Measurements from ENCODE around the gene COL23A1.

COL23A1 gene

DNA sequence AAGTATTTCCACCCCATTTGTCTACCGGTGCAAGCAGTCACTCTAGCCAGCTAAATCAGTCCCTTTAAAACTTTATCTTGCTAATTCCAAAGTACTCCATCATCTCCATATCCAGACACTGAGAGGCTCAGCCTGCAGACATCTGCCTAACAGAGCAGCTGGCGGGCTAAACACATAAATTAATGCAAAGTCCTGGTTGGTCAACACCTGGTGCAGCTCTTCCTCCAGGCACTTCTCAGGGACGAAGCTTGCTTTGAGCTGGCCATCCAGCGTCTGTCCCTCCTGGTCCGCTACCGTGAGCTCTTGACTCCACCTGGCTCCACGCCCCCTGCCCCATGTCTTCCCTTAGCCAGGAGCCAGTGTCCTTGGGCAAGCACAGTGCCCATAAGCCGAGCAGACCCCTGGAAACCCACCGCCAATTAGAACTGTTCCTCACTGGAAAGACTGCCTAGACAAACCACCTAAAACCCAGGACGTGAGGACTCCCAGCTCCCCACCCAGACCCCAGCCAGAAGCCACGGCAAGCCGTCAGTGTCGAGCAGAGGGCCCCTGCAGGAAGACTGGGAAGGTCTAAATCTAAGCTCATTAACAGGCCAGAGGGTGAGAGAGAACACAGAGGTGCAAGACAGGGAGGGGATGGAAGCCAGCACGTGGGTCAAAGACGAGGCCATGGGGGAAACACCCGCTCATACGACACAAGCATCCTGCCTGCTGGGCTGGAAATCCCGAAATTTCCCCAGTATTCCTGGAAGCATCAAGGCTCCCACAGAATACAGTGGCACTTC lies 120.0 kb downstream of the COL23A1 start:
- no peak for DNase-seq

DNA sequence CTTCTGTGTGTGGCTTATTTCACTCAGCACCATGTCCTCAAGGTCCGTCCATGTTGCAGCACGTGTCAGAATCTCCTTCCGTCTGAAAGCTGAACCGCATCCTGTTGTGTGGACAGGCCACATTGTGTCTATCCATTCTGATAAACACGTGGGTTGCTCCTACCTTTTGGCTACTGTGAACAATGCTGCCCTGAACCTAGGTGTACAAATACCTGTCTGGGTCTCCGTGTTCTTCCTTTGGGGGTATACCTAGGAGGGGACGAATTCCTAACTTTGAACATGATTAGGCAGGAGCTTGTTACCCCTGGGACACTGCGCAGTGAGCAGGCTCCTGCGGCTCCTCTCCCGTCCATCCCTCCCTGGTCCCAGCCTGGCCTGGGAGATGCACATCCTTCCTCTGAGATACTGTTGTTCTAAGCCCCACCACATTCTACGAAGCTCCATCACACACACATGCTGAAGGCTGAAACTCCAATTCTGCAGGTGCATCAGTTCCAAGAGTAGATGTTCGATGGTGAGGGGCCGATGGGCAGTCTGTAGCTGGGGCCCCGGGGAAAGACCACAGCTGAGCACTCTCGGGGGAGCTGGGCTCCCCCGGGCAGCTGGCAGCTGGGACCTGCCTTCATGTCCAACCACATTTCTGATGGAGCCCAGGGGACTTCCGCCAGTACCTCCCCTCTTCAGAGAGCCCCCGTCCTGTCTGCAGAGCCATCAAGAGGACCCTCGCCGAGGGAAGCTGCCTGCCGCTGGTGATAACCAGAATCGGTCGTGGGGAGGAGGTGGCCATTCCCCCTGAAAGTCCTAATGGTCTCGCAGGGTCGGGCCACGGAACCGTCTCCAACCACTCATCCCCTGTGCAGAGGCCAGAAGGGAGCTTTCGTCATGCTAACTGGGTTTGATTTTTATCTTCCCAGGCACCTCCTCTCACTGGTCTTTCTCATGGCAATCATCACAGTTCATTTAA lies 120.9 kb downstream of the COL23A1 start:
- no peak for DNase-seq

DNA sequence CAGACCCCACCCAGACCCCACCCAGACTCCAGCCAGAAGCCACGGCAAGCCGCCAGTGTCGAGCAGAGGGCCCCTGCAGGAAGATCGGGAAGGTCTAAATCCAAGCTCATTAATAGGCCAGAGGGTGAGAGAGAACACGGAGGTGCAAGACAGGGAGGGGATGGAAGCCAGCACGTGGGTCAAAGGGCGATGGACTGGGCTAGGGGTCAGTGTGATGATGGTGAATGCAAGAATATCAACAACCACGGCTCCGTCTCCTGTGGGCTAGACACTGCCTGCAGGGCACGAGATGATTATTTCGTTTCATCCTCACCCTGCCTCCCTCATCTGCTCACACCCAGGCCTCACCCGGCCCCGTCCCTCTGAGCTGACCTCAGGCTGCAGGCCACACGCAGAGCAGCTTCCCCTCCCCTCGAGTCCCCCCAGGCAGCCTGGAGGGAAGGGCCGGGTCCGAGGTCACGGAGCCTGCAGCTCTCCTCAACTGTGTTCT lies 122.0 kb downstream of the COL23A1 start:
- DNase-seq = no peak

DNA sequence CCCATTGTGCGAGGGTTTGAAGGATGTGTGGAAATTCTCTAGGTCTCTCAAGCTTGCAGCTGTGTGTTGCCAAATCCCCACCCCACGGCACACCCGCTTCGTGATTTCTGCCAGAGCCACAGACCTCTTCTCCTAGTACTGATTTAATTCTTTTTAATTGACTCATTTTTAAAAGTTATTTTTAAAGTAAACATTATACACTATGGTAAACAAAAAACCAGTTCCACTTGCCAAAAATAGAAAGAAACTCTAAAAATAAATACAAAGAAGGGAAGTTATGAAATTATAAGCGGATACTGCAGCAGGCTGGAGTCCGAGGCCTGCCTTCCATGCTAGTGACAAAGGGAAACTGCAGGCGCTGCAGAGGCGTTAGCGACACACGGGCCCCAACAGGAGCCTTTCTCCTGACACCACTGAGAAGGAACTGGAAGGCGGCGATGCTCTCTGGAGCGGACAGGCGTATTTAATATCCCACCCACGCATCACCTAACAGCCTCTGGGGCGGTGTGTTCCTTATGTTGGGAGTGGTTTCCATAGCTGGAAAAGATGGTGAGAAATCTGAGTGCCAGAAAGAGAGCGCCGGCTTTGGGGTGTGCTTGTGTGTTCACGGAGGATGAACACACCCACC lies 122.5 kb downstream of the COL23A1 start:
- no peak for DNase-seq

DNA sequence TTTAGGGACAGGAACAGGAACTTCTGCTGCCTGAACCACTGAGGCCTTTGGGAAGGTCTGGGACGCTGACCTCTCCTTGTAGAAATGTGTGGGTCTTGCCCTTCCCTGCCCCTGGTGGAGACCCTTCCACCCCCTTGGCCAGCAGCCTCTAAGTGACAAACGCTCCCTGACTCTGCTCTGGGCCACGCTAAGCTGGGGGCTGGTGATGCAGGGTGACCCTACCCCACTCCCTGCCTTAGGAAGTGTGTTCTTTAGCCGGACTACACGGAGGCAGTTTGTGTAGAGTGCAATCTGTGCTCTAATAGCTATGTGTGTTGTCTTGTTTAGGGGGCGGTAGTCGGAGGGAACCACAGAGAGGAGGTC lies 123.0 kb downstream of the COL23A1 start:
- no peak for DNase-seq

DNA sequence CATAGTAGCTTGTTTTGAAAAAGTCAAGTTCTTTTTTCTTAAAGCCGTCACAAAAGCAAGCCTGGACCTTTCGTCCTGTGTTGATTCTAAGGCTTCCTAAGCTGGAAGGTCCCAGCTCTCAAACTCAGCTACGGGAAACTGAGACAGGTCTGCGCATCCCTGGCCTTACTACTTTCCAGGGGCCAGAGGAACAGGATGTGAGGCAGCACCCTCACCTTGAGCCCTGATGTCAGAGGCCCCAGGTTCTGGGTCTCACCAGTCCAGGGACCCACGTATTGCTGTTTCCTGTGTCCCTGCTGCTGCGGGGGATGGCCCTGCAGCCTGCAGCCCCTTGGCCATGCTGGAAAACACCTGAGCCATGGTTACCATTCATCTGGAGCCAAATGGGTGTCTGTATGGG lies 123.9 kb downstream of the COL23A1 start:
- DNase-seq = no peak

DNA sequence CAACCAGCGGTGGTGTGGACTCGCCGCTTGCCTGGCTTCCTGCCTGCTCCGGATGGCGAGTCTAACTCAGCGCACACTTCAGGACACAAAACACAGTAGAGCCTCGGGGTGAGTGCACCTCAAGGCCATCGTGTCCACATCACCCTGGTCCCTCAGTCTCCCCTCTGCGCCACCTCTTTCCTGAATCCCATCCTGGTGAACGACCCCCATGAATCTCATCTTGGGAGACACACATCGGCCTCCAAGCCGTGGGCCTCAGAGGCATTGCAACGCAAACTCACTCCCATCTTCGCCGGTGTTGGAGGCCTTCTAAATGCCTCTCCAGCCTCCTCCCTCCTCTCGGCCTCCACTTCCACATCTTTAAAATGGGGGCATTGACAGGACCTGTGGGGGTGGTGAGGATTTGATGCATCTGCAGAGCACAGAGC lies 124.3 kb downstream of the COL23A1 start:
- no peak for DNase-seq

DNA sequence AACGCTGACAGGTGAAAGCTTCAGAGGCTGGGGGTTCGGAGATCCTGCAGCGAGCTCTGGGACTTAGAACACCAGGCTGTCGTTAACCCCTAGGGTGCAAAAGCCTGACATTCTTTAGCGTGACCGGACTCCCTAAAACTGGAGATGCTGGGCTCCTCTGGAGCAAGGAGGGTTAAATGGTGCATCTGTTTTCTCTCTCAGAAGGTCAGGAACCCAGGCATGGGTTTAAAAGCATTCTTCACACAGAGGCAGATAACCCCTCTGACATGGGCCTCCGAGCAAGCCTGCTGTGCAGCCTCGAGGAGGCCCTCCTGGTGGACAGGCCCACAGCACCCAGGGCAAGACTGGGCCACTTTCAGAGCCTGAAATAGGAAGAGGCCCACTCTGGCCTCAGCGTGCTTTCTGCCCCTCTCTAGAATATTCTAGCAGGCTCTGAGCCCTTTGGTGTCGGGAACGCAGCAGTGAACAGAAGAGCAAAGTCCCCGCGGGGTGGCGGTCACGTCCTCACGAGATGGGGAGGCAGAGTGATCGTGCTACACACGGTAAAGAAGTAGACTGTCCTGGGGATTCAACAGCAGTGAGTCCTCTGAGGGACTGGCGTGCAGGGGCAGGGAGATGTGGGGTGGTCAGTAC lies 124.8 kb downstream of the COL23A1 start:
- DNase-seq = no peak

DNA sequence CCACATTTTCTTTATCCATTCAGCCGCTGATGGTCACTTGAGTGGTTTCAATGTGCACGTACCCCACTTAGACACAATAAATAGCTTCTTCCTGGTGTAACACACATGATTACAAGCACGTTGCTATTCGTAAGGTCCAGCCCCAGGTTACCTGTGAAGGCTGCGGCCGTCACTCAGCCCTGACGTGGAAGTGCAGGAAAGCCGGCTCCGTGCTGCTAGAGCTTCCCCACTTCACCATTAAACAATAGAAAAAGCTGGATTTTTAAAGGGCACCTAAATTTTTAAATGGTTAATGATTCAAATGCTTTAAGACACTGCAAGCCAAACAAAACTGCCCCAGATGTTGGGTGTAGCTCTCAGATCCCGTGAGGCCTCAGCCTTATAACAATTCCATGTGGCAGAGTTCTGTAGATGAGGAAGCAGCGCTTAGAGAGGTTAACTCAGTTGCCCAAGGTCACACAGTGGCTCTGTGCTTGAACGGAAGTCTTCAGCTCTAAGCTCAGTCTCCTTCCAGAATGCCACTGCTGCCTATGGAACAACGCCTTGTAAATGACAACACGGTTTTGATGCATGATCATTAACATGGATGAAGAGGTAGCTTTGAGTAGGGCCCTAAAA lies 125.7 kb downstream of the COL23A1 start:
- DNase-seq = no peak

DNA sequence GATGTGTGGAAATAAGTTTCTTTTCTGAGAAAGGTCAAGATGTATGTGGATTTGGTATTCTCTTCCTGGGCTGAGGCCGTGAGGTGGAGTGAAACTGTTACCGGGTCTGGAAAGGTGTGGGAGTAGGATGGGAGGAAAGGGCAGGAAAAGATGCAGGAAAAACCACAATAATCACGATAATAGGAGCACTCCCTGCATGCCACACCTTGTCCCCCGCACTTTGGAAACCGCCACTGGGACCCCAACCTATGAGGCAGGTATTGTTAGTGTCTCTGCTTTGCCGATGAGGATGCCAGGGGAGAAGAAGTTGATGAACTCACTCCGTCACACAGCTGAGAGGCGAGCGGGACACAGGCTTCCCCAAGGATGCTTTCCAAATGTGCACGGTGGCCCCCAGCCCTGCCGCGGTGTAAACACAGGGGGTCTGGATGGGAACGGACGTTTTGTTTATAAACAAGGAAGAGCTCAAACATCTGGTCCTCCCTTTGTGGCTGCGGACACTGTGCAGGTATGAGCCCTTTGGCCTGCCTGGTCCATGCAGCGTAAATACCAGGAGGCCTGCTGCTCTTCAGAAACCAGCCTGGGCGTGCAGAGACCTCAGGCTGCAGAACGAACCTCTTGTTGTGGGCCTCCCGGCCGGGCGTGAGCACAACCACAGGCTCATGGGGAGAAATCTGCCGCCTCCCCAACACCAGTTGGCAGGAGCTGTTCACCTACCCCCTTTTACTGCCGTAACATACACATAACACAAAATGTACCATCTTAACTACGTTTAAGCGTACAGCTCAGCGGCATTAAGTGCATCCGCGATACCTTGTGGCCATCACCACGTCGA lies 126.7 kb downstream of the COL23A1 start:
- DNase-seq = no peak

DNA sequence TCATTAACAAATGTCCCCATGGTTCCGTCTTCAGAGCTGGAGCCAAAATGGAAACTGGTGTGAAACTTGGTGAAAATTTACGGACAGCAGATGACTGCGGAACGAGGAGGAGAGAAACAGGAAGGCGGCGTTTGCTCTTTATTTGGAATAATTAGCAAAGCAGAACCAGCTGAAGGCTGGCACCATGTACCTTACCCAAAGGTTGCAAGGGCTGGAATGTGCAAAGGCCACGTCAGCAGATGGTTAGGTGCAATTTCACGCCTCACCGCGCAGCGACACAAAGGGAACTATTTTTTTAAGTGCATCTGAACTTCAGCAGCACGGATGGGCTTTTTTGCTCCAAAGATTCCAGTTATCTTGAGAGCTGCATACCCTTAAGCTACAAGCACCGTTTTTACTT lies 127.4 kb downstream of the COL23A1 start:
- DNase-seq = no peak

DNA sequence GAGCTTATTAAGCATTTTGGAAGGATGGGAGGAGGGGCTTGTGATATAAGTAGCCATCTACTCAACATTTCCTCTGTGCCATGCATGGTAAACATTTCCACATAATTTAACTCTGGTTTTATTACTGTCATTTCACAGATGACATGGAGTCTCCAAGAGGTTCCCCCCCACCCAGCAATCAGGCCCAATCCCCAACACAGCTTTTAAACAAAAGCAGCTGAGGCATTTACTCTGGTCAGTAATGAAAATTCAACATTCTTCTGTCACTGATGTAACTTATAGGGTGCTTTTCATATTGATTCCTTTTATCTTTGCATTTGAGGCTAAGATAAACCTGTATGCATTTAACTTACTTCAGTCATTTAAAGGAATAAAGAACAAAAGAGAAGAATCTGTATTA lies 128.1 kb downstream of the COL23A1 start:
- DNase-seq = no peak

DNA sequence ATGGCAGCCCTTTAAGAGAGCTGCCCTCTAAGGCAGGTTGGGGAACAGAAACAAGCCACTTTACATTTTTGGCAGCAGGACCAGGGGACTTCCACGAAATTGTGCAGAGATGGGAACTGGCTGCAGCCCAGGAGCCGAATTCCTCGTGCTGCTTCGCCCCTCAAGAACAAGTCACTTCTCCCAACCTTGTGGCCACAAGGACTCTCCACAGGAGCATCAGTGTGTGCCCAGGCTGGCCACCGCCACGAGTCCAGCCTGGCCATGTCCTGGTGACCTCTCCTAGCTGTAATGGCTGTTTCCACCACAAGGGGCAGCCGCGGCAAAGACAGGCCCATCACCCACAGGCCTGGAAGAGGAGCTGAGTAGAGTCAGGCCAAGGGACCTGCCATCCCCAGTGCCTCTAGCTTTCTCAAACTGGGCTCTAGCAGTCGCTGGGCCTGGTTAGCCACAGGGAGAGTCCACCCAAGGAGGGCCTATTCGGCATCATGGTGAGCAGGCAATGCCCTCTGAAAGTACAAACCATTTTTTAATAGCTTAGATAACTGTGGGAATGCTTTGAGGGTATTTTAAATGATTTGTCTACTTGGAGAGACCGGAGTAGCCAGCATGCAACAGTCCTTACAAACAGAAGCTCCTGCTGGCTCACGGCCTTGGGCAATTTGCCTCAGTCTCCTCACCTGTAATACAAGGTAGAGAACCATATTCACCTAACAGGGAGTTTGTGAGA lies 129.0 kb downstream of the COL23A1 start:
- no peak for DNase-seq

DNA sequence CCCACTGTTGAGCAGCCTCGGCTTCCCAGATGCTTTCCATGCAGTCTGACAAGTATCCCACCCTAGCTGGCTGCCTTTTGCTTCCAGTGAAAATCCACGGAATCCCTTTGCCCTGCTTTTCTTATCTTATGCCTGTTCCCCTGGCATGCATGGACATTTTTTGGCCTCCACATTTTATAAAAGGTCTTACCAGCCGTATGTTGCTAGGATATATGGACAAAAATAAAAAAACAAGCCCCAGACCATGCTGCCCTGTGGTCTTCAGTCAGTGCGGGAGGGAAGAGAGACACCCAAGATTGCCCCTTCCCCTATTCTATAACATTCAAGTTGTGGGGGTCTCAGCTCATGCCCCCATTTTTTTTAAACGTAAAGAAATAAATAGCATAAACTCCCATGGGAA lies 129.6 kb downstream of the COL23A1 start:
- no peak for DNase-seq

DNA sequence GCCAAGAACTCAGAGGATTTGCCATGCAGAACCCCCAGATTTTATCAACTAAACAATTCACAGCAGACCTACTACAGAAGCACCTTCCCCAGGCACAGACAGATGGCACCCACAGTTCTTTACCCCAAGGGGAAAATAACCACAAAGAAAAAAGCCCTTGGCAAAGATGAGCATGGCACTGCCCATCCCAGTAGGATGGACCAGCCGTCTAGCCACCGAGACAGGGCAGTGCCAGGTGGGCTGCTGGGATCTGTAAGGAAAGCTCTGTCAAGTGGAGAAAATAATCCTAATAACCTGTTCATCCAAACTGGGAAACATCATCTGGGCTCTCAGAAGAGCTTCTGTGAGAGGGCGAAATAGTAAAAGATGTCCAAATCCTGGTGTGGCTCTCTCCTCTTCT lies 130.0 kb downstream of the COL23A1 start:
- no peak for DNase-seq

DNA sequence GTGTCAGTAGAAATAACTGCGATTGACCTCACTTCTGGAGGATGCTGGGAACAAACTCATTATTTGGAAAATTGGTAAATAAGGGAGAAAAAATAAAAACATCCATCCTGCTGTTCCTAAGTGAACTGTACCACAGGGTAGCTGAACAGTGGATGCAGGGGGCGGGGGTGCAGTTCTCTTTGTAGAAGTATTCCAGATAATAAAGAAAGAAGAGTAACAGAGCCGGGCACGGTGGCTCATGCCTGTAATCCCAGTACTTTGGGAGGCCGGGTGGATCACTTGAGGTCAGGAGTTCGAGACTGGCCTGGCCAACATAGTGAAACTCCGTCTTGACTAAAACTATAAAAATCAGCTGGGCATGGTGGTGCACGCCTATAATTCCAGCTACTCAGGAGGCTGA lies 132.1 kb downstream of the COL23A1 start:
- DNase-seq = no peak

DNA sequence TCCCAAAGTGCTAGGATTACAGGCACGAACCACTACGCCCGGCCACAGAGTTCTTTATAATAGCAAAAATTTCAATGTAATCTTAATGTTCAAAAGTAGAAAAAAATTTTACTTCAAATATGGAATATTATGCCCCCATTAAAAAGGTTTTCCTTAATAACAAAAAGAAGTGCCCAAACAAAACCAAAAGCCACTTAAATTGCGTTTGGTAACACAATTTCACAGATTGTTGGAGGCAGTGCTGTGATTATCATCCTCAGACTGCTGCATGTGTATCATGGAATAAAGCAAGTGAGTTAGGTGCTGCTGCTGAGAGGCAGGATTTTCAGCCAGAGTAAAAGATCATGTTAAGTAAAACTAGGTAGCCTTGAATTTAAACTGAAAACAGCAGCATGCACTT lies 132.7 kb downstream of the COL23A1 start:
- no peak for DNase-seq

DNA sequence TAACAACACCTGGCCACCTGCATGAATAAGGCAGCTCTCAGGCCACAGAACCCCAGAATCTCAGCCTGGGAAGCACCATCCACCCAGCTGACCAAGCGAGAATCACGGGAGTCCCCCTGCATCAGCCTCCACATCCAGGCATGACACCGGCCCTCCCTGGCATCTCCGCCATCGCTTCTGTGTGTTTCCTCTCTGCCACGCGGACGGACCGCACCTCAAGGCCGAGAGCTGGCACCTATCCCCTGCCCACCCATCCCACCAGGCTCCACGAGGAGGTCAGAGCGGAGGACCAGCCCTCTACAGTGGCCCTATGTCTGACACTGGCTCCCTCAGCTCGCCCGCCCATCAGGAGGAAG lies 134.7 kb downstream of the COL23A1 start:
- DNase-seq = no peak

DNA sequence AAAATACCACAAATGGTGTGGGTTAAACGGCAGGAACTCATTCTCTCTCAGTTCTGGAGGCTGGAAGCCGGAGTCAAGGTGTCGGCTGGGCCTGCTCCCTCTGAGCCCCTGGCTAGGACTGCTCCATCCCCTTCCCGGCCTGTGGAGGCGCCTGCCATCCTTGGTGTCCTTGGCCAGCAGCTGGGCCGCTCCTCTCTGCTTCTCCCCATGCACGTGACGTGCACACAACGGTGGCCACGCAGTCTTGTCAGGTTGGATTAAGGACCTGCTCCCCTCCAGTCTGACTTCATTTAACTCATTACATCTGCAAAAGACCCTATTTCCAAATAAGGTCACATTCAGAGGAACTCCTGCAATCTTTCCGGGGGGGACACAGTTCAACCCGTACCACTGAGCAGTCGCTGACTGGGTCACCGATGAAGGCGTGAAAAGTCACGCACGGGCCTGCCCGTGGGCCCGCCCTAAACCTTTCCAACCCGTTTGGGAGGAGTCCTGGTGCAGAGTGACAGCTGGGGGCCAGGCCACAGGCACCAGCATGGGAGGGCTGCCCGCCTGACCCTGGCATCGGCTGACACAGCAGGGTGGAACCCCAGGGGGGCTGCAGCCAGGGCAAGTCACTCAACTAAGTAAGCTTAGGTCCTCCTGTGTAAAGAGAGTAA lies 135.2 kb downstream of the COL23A1 start:
- no peak for DNase-seq

DNA sequence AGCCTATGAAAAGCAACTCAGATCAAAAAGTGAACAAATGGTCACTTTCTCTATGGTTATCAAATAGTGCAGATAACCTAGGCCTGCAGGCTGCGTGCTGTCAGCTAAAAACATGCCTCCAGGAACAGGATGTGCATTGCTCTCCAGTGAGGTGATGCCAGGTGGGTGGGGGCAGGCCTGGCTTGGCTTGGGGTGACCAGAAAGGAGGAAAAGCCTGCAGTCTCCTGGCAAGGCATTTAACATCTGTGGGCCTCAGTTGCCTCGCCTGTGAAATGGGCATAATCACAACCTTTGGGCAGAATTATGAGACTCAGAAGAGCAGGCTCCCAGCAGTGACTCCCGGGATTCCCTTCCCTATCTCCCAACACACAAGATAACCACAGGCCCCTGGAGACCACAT lies 135.9 kb downstream of the COL23A1 start:
- no peak for DNase-seq
